Bronchial epithelial cell (primary cell): ENCODE measurements around the gene KDM4C. TPM values are rescaled to one million over a fixed set of nuclear protein-coding genes. Genes with fewer than 3 reads are reported as not detected.

Source experiments
- DNase-seq: peaks from one replicate; pipeline ENCODE4 v3.0.0-alpha.2; 2010; ENCODE audit warnings: low read depth
- FAIRE-seq: peaks from 2 replicates; lab custom pipeline; 2011; peaks lifted over from hg19 to GRCh38; lab: Jason Lieb, UNC
- H3K27me3 ChIP-seq: 2 replicates; pipeline ENCODE4 v1.5.1; 2011; ENCODE audit warnings: low read length; ENCODE audit not compliant: control insufficient read depth, insufficient read depth
- H3K36me3 ChIP-seq: 2 replicates; pipeline ENCODE4 v1.5.1; 2011; ENCODE audit warnings: low read length; ENCODE audit not compliant: control insufficient read depth, insufficient read depth
- H3K4me3 ChIP-seq: 2 replicates; pipeline ENCODE4 v1.5.1; 2011; ENCODE audit warnings: mild to moderate bottlenecking, low read depth, low read length, control low read depth
- total RNA-seq: library from RNA; depleted of rRNA; stranded (reverse); fragments of >200 nt; gene quantifications from 2 replicates; pipeline ENCODE4 v1.2.1, GENCODE V29; 2014
- TF ChIP-seq, protein P1 (sequence below): IDR thresholded peaks from 2 replicates; pipeline ENCODE4 v1.5.1; 2011; ENCODE audit warnings: mild to moderate bottlenecking, moderate library complexity, low read length, control low read depth, inconsistent platforms; ENCODE audit not compliant: insufficient read depth, severe bottlenecking

KDM4C gene
- total RNA-seq, 1 donor from 2014 or later, result 36.6 TPM

DNA sequence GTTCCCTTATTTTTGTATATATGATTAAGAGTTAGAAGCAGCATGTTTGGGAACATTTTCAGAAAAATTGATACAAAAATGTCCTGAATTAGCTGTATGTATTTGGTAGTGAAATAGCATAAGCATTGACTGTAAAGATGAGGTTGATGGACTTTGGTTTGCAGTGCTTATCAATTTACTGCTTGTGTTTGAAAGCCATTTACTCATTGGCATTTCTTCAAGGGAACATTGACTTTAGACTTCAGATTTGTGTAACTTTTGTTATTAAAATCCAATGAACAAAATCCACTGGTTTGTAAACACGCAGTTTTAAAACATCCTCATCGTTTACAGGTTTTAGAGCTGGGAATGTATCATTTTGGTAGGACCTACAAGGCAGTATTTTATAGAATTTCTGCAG, 61.3 kb downstream of the KDM4C start:
- no peak overlapping the region for H3K4me3 ChIP-seq
- no peaks in the 10 kb centered on the region for H3K36me3 ChIP-seq
- FAIRE-seq (no peak), DNase-seq (no peak)
- H3K27me3 ChIP-seq, result no peaks in the 10 kb centered on the region
- TF ChIP-seq, protein P1, sequence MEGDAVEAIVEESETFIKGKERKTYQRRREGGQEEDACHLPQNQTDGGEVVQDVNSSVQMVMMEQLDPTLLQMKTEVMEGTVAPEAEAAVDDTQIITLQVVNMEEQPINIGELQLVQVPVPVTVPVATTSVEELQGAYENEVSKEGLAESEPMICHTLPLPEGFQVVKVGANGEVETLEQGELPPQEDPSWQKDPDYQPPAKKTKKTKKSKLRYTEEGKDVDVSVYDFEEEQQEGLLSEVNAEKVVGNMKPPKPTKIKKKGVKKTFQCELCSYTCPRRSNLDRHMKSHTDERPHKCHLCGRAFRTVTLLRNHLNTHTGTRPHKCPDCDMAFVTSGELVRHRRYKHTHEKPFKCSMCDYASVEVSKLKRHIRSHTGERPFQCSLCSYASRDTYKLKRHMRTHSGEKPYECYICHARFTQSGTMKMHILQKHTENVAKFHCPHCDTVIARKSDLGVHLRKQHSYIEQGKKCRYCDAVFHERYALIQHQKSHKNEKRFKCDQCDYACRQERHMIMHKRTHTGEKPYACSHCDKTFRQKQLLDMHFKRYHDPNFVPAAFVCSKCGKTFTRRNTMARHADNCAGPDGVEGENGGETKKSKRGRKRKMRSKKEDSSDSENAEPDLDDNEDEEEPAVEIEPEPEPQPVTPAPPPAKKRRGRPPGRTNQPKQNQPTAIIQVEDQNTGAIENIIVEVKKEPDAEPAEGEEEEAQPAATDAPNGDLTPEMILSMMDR, result no peak

DNA sequence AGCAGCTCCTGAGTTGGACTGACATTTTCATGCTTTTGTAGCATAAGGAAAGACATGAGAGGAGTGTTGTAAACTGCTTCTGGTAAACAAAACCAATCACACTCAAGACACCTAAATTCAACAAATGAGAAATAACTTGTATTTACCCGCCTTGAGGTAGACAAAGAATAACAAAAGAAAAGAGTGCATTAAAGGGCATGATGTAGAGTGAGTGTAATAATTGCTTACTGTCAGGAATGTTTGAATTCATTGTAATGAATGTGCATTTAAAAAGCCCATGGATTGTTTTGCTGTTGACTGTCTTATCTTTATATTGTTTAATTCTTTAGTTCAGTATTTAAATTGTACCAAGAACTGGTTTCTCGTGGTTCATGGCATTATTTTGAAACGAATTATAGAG, 61.8 kb downstream of the KDM4C start:
- no peak for FAIRE-seq
- no peaks in the 10 kb centered on the region for H3K36me3 ChIP-seq
- TF ChIP-seq, protein P1, result no peak
- no peak overlapping the region for H3K4me3 ChIP-seq
- DNase-seq, result no peak
- H3K27me3 ChIP-seq, result no peaks in the 10 kb centered on the region

DNA sequence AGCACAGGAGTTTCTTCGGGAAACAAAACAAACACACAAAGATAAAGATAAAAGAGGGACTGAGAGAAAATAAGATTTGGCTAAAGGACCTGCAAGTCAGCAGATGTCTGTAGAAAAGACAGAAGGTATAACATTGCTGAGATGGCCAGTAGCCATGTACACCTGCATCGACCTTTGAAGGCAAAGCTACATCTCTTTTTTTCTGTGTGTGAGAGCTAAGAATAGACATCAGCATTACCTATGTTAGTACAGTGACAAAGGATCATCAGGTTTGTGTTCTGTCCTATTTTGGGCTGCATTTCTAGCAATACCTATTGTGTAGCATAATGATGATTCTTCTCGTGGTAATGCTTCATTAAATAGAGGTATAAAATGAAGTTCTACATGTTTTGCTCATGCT, 64.9 kb downstream of the KDM4C start:
- H3K36me3 ChIP-seq, result no peaks in the 10 kb centered on the region
- H3K4me3 ChIP-seq, result no peak overlapping the region
- no peak for FAIRE-seq
- no peaks in the 10 kb centered on the region for H3K27me3 ChIP-seq
- TF ChIP-seq, protein P1, result no peak
- no peak for DNase-seq

GRCh38 chr9:6827439-6828145, 69.8 kb downstream of the KDM4C start:
- TF ChIP-seq, protein P1, result peak; percentile 38
- H3K4me3 ChIP-seq, result no peak overlapping the region
- no peaks in the 10 kb centered on the region for H3K27me3 ChIP-seq
- H3K36me3 ChIP-seq, result no peaks in the 10 kb centered on the region
- DNase-seq, result peak; percentile 38
- peak; percentile 72 for FAIRE-seq

DNA sequence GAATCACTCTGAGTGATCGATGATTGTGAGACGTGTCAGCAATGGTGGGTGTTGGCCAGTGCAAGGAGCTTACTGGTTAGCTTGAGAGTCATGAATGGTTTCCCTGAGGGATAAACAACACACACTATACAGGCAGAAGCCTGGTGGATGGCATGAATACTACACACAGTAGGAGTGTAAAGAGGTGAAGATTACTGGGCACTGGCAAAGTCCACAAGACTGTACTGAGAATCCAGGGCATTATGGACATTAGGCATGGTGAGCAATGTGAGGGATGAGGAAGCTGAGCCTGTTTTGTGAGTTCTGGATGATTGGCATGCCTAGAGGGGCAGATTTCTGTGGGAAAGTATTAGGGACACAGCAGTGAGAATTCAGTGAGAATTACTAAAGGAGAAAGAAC, 71.3 kb downstream of the KDM4C start:
- TF ChIP-seq, protein P1, result no peak
- Histone ChIP-seq H3K27me3 (no peaks in the 10 kb centered on the region), H3K4me3 (no peak overlapping the region), H3K36me3 (no peaks in the 10 kb centered on the region)
- FAIRE-seq, result no peak
- DNase-seq, result peak; percentile 60

- Histone ChIP-seq H3K4me3 (no peak overlapping the region), H3K36me3 (no peaks in the 10 kb centered on the region), H3K27me3 (no peaks in the 10 kb centered on the region)
- TF ChIP-seq, protein P1, result no peak
- DNase-seq, result no peak
- no peak for FAIRE-seq
Observed at GRCh38 chr9:6829536-6829935, 71.8 kb downstream of the KDM4C start.
